HepG2 (cell line): ENCODE results near the gene SYNGR4. TPM values are rescaled to one million over a fixed set of nuclear protein-coding genes. Genes with fewer than 3 reads are reported as not detected.

Source experiments
- ATAC-seq: fragments of 200-7000 bp; cut with Tn5 transposase; 3 replicates; pipeline ENCODE4 v1.9.1; 2020; ENCODE audit warnings: mild to moderate bottlenecking, moderate library complexity
- BruUV-seq: library from RNA; stranded (reverse); fragments of 400-500 nt; replicated peaks from 2 replicates; lab custom pipeline; 2021; lab: Mats Ljungman, UMichigan
- CTCF ChIA-PET: fragments of 300-600 bp; formaldehyde crosslinking; extraction: SDS; loops from one replicate; lab custom pipeline; 2021; ENCODE audit warnings: low total read pairs, inconsistent platforms, low intra/inter-chr PET ratio; lab: Yijun Ruan, JAX
- POLR2A ChIA-PET: fragments of 350-600 bp; sonication (Branson Sonifier 250); formaldehyde crosslinking; loops from one replicate; lab custom pipeline; 2020; ENCODE audit warnings: antibody characterized with exemption, inconsistent platforms; lab: Yijun Ruan, JAX
- DNase-seq: peaks from one replicate; pipeline ENCODE4 v3.0.0-alpha.2; 2015; ENCODE audit warnings: low spot score
- FAIRE-seq: peaks from 3 replicates; lab custom pipeline; 2011; peaks lifted over from hg19 to GRCh38; lab: Jason Lieb, UNC
- H2AFZ ChIP-seq: one replicate; pipeline ENCODE4 v1.6.1; 2011; ENCODE audit warnings: low read length, inconsistent platforms
- H3K27ac ChIP-seq: fragments of 300-600 bp; 3 replicates; pipeline ENCODE4 v1.8.0; 2011; ENCODE audit warnings: mixed run types, mild to moderate bottlenecking, mixed read lengths, low read length, inconsistent platforms; ENCODE audit not compliant: insufficient read depth; ENCODE audit errors: extremely low read length
- H3K27me3 ChIP-seq, 2 experiments: fragments of 200-600 bp in 1 of 2; 2 replicates in 1 of 2; 3 replicates in 1 of 2; pipeline versions ENCODE4 v1.6.0 to v1.8.0; 2011; ENCODE audit warnings: low read length in 2 of 2, mild to moderate bottlenecking in 2 of 2, moderate library complexity in 2 of 2, inconsistent platforms in 1 of 2; ENCODE audit not compliant: insufficient read depth in 2 of 2, control insufficient read depth in 1 of 2
- H3K36me3 ChIP-seq, 2 experiments: fragments of 200-600 bp in 1 of 2; replicated peaks in 1 of 2; 2 replicates in 1 of 2; 3 replicates in 1 of 2; pipeline versions ENCODE4 v1.5.1 to v1.8.0; 2011; ENCODE audit warnings: low read length in 2 of 2, inconsistent platforms in 1 of 2; ENCODE audit not compliant: insufficient read depth in 2 of 2, control insufficient read depth in 1 of 2
- H3K4me1 ChIP-seq: 2 replicates; pipeline ENCODE4 v1.5.1; 2012; ENCODE audit warnings: low read length, inconsistent platforms; ENCODE audit not compliant: insufficient read depth
- H3K4me2 ChIP-seq: 2 replicates; pipeline ENCODE4 v1.6.0; 2011; ENCODE audit warnings: low read depth, low read length, inconsistent platforms
- H3K4me3 ChIP-seq, 3 experiments: fragments of 200-600 bp in 1 of 3; sonication (generic), shearing (Covaris generic) in 1 of 3; replicated peaks in 1 of 3; 2 replicates each; pipeline ENCODE4 v1.5.1; 2011 to 2016; ENCODE audit warnings: low read length in 3 of 3, inconsistent platforms in 2 of 3, low read depth in 2 of 3, mild to moderate bottlenecking in 2 of 3, control low read depth in 1 of 3, mixed read lengths in 1 of 3; ENCODE audit not compliant: insufficient read depth in 1 of 3
- H3K79me2 ChIP-seq: one replicate; pipeline ENCODE4 v1.6.1; 2011; ENCODE audit warnings: low read length, inconsistent platforms; ENCODE audit not compliant: insufficient read depth
- H3K9ac ChIP-seq: 2 replicates; pipeline ENCODE4 v1.6.0; 2011; ENCODE audit warnings: mild to moderate bottlenecking, low read depth, low read length, inconsistent platforms; ENCODE audit not compliant: insufficient read depth
- H3K9me3 ChIP-seq: 2 replicates; pipeline ENCODE4 v1.5.1; 2012; ENCODE audit warnings: mild to moderate bottlenecking, low read length
- H4K20me1 ChIP-seq: 2 replicates; pipeline ENCODE4 v1.6.0; 2011; ENCODE audit warnings: inconsistent platforms, mild to moderate bottlenecking, low read length, moderate library complexity; ENCODE audit not compliant: insufficient read depth
- BRD4 ChIP-seq: sonication (generic); formaldehyde crosslinking; IDR thresholded peaks from 2 replicates; pipeline ENCODE4 v1.4.0; 2020; ENCODE audit warnings: missing genetic modification reagents
- GTF2F1 ChIP-seq: fragments of 150-350 bp; IDR thresholded peaks from 2 replicates; pipeline ENCODE4 v1.6.1; 2014; ENCODE audit warnings: low read length
- KAT8 ChIP-seq: IDR thresholded peaks from 2 replicates; pipeline ENCODE4 v1.6.1; 2016; ENCODE audit warnings: missing genetic modification reagents, missing compliant biosample characterization
- RCOR2 ChIP-seq: IDR thresholded peaks from 2 replicates; pipeline ENCODE4 v1.6.1; 2016; ENCODE audit warnings: missing biosample characterization, missing genetic modification reagents
- SALL1 ChIP-seq: sonication (generic); formaldehyde crosslinking; IDR thresholded peaks from 2 replicates; pipeline ENCODE4 v1.8.0; 2022; ENCODE audit warnings: mild to moderate bottlenecking, missing genetic modification reagents
- SALL2 ChIP-seq: sonication (generic); formaldehyde crosslinking; IDR thresholded peaks from 2 replicates; pipeline ENCODE4 v1.8.1; 2023; ENCODE audit warnings: mild to moderate bottlenecking, missing genetic modification reagents, inconsistent platforms
- ZBTB38 ChIP-seq: sonication (generic); formaldehyde crosslinking; IDR thresholded peaks from 2 replicates; pipeline ENCODE4 v1.5.1; 2020; ENCODE audit warnings: mild to moderate bottlenecking, missing genetic modification reagents
- ZNF367 ChIP-seq: sonication (generic); formaldehyde crosslinking; IDR thresholded peaks from 2 replicates; pipeline ENCODE4 v1.4.0; 2020; ENCODE audit warnings: missing genetic modification reagents, borderline replicate concordance
- ZNF891 ChIP-seq: sonication (generic); formaldehyde crosslinking; IDR thresholded peaks from 2 replicates; pipeline ENCODE4 v1.5.0; 2020; ENCODE audit warnings: mild to moderate bottlenecking, missing genetic modification reagents
- WGBS: methylation state at CpG from one replicate; pipeline ENCODE4 v1.1.6; 2017; ENCODE audit warnings: low lambda C conversion rate; 5-methylcytosine and 5-hydroxymethylcytosine counted together
- in situ Hi-C: cut with HindIII; loops from 2 replicates; pipeline ENCODE4 v1.10.0; 2017; ENCODE audit warnings: low pct_unique_long_range_greater_than_20kb; ENCODE audit not compliant: extremely low pct_ligation_motif_present
- intact Hi-C: fragments of 100-400 bp; cut with micrococcal nuclease; formaldehyde crosslinking; loops from one replicate; pipeline ENCODE4 v1.10.0; 2022; ENCODE audit not compliant: unreplicated experiment
- polyA plus RNA-seq, 8 experiments: library from polyadenylated mRNA; depleted of rRNA in 3 of 8; stranded (reverse) in 7 of 8; unstranded in 1 of 8; fragments of >200 nt; fragmentation: Illumina TruSeq in 4 of 8; extraction: Trizol in 4 of 8; gene quantifications; 2 replicates each; pipeline versions ENCODE4 v1.2.1 to v1.2.3, GENCODE V29; 2011 to 2016; ENCODE audit warnings: low read depth in 4 of 8, missing spikeins in 1 of 8, mixed read lengths in 1 of 8; ENCODE audit not compliant: insufficient read depth in 1 of 8
- total RNA-seq, 5 experiments: library from RNA; depleted of rRNA; stranded (reverse); fragments of >200 nt; fragmentation: Illumina TruSeq; extraction: Trizol; gene quantifications; 2 replicates each; pipeline ENCODE4 v1.2.3, GENCODE V29; 2016; ENCODE audit warnings: low read depth in 1 of 5
- TF ChIP-seq, protein P1 (sequence below): IDR thresholded peaks from 2 replicates; pipeline ENCODE4 v1.6.1; 2016; ENCODE audit warnings: low read depth
- TF ChIP-seq, protein P2 (sequence below): sonication (generic); formaldehyde crosslinking; IDR thresholded peaks from 2 replicates; pipeline ENCODE4 v1.9.0; 2021; ENCODE audit warnings: missing genetic modification reagents, borderline replicate concordance
- TF ChIP-seq, protein P3 (sequence below): sonication (generic); formaldehyde crosslinking; IDR thresholded peaks from 2 replicates; pipeline ENCODE4 v1.4.0; 2020; ENCODE audit warnings: missing genetic modification reagents
- TF ChIP-seq, protein P4 (sequence below): sonication (generic); formaldehyde crosslinking; IDR thresholded peaks from 2 replicates; pipeline ENCODE4 v1.4.0; 2020; ENCODE audit warnings: missing genetic modification reagents, mild to moderate bottlenecking, borderline replicate concordance
- TF ChIP-seq, protein P5 (sequence below): sonication (generic); formaldehyde crosslinking; IDR thresholded peaks from 2 replicates; pipeline ENCODE4 v1.4.0; 2020; ENCODE audit warnings: missing genetic modification reagents

Gene SYNGR4
- total and polyA plus RNA-seq, 2 of the 13 experiments (the other 11 are each of a cell fraction or from before 2014, with no cell fraction given), result not detected

DNA sequence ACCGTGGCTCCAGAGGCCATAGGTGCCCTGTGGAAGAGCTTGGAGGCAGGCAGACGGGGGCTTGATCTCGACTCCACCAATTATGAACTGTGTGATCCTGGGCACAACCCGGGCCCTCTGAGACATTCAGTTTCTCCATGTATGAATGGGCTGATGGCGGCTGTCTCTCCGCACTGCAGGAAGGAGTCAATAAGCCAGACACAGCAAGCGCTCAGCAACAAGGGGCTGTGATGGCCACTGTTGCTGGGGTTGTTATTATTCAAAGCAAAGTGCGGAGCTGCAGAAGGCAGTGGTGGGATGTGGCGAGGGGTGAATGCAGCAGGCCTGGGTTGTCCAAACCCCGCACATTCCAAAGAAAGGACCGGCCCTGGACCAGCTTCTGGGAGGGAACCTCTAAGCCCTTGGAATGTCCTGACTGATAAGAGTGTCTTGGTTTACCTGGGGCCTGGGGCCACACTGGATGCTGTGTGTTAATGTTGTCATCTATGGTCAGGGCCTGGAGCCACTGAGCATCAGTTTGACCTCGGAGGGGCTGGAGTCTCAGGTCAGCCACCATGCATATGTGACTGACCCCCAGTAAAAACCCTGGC lies 8.7 kb upstream of the SYNGR4 start:
- Histone ChIP-seq H3K27me3 (no peaks in the 10 kb centered on the region), H3K4me1 (peaks cover 39% of the 10 kb centered on the region), H4K20me1 (no peaks in the 10 kb centered on the region), H3K27ac (peak overlapping the region; percentile 92), H3K9me3 (no peaks in the 10 kb centered on the region), H3K9ac (peak overlapping the region; percentile 63), H3K36me3 (no peaks in the 10 kb centered on the region; a peak in 1 of 5 replicates), H3K4me2 (peak overlapping the region; percentile 56), H3K79me2 (no peaks in the 10 kb centered on the region), H3K4me3 (no peak overlapping the region), H2AFZ (no peak overlapping the region)
- no peak for FAIRE-seq
- ChIA-PET CTCF (no interaction called here), POLR2A (interaction anchor here (0.9 to 3.6 kb wide), 4 partner anchors 8 to 35 kb away, joined by 3 to 107 read pairs (median 14); partner anchors contain the start of genes KDELR1, SYNGR4 and TMEM143)
- DNase-seq, result no peak
- intact Hi-C loops (loop anchor here (10.0 kb wide), 1 partner anchor 89 kb away; the partner anchor contains the start of gene GRWD1), in situ Hi-C loops (no loop called here)
- BruUV-seq, result no TSS peak
- no peak for ATAC-seq
- WGBS, result 84% methylated on average over 11 of the region's 12 CpGs
- TF ChIP-seq ZBTB38 (peak; percentile 40; the same call in 1 of the 2 replicates), KAT8 (CRISPR knock-in tag) (no peak), ZNF367 (CRISPR knock-in tag) (no peak), RCOR2 (CRISPR knock-in tag) (no peak), BRD4 (CRISPR knock-in tag) (peak; percentile 78; the same call in 1 of the 2 replicates), ZNF891 (0 out of 2 replicates have a peak, but pooled peaks have one; percentile 13), SALL2 (CRISPR knock-in tag) (0 out of 2 replicates have a peak, but pooled peaks have one; percentile 40), SALL1 (CRISPR knock-in tag) (no peak), GTF2F1 (no peak)
- TF ChIP-seq, protein P1, sequence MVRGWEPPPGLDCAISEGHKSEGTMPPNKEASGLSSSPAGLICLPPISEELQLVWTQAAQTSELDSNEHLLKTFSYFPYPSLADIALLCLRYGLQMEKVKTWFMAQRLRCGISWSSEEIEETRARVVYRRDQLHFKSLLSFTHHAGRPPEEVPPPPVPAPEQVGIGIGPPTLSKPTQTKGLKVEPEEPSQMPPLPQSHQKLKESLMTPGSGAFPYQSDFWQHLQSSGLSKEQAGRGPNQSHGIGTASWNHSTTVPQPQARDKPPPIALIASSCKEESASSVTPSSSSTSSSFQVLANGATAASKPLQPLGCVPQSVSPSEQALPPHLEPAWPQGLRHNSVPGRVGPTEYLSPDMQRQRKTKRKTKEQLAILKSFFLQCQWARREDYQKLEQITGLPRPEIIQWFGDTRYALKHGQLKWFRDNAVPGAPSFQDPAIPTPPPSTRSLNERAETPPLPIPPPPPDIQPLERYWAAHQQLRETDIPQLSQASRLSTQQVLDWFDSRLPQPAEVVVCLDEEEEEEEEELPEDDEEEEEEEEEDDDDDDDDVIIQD, result no peak
- TF ChIP-seq, protein P2, sequence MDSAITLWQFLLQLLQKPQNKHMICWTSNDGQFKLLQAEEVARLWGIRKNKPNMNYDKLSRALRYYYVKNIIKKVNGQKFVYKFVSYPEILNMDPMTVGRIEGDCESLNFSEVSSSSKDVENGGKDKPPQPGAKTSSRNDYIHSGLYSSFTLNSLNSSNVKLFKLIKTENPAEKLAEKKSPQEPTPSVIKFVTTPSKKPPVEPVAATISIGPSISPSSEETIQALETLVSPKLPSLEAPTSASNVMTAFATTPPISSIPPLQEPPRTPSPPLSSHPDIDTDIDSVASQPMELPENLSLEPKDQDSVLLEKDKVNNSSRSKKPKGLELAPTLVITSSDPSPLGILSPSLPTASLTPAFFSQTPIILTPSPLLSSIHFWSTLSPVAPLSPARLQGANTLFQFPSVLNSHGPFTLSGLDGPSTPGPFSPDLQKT (CRISPR knock-in tag), result no peak
- TF ChIP-seq, protein P3, sequence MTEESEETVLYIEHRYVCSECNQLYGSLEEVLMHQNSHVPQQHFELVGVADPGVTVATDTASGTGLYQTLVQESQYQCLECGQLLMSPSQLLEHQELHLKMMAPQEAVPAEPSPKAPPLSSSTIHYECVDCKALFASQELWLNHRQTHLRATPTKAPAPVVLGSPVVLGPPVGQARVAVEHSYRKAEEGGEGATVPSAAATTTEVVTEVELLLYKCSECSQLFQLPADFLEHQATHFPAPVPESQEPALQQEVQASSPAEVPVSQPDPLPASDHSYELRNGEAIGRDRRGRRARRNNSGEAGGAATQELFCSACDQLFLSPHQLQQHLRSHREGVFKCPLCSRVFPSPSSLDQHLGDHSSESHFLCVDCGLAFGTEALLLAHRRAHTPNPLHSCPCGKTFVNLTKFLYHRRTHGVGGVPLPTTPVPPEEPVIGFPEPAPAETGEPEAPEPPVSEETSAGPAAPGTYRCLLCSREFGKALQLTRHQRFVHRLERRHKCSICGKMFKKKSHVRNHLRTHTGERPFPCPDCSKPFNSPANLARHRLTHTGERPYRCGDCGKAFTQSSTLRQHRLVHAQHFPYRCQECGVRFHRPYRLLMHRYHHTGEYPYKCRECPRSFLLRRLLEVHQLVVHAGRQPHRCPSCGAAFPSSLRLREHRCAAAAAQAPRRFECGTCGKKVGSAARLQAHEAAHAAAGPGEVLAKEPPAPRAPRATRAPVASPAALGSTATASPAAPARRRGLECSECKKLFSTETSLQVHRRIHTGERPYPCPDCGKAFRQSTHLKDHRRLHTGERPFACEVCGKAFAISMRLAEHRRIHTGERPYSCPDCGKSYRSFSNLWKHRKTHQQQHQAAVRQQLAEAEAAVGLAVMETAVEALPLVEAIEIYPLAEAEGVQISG (CRISPR knock-in tag), result 0 out of 2 replicates have a peak, but pooled peaks have one; percentile 28
- TF ChIP-seq, protein P4, sequence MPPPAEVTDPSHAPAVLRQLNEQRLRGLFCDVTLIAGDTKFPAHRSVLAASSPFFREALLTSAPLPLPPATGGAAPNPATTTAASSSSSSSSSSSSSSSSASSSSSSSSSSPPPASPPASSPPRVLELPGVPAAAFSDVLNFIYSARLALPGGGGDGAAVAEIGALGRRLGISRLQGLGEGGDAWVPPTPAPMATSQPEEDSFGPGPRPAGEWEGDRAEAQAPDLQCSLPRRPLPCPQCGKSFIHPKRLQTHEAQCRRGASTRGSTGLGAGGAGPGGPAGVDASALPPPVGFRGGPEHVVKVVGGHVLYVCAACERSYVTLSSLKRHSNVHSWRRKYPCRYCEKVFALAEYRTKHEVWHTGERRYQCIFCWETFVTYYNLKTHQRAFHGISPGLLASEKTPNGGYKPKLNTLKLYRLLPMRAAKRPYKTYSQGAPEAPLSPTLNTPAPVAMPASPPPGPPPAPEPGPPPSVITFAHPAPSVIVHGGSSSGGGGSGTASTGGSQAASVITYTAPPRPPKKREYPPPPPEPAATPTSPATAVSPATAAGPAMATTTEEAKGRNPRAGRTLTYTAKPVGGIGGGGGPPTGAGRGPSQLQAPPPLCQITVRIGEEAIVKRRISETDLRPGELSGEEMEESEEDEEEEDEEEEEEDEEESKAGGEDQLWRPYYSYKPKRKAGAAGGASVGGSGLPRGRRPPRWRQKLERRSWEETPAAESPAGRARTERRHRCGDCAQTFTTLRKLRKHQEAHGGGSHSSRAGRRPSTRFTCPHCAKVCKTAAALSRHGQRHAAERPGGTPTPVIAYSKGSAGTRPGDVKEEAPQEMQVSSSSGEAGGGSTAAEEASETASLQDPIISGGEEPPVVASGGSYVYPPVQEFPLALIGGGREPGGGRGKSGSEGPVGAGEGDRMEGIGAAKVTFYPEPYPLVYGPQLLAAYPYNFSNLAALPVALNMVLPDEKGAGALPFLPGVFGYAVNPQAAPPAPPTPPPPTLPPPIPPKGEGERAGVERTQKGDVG (CRISPR knock-in tag), result no peak
- TF ChIP-seq, protein P5, sequence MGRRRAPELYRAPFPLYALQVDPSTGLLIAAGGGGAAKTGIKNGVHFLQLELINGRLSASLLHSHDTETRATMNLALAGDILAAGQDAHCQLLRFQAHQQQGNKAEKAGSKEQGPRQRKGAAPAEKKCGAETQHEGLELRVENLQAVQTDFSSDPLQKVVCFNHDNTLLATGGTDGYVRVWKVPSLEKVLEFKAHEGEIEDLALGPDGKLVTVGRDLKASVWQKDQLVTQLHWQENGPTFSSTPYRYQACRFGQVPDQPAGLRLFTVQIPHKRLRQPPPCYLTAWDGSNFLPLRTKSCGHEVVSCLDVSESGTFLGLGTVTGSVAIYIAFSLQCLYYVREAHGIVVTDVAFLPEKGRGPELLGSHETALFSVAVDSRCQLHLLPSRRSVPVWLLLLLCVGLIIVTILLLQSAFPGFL (CRISPR knock-in tag), result 0 out of 2 replicates have a peak, but pooled peaks have one; percentile 27
